HEK293T (cell line): ENCODE measurements around the gene MRGPRF.

Source experiments
- ARNT ChIP-seq: fragments of 450-650 bp; IDR thresholded peaks from 2 replicates; pipeline ENCODE4 v1.6.1; 2017; ENCODE audit warnings: mild to moderate bottlenecking
- CTBP1 ChIP-seq: fragments of 450-650 bp; IDR thresholded peaks from 2 replicates; pipeline ENCODE4 v1.6.1; 2016; ENCODE audit warnings: borderline replicate concordance
- ELF4 ChIP-seq: fragments of 450-650 bp; IDR thresholded peaks from 2 replicates; pipeline ENCODE4 v1.6.1; 2017; ENCODE audit warnings: antibody characterized with exemption
- HDGF ChIP-seq: fragments of 450-650 bp; IDR thresholded peaks from 2 replicates; pipeline ENCODE4 v1.6.1; 2017; ENCODE audit warnings: antibody characterized with exemption, borderline replicate concordance
- SUZ12 ChIP-seq: fragments of 450-650 bp; IDR thresholded peaks from 2 replicates; pipeline ENCODE4 v1.6.1; 2016; ENCODE audit warnings: mild to moderate bottlenecking
- TARDBP ChIP-seq: fragments of 450-650 bp; IDR thresholded peaks from 2 replicates; pipeline ENCODE4 v1.6.1; 2016

- no peak for TF ChIP-seq HDGF
- TF ChIP-seq ELF4: no peak
- TF ChIP-seq CTBP1: no peak
- TF ChIP-seq SUZ12: no peak
- no peak for TF ChIP-seq TARDBP
- TF ChIP-seq ARNT: no peak
These were observed 38.4 kb downstream of the MRGPRF start for GRCh38 chr11:68974421-68975194.
